DOHH2 (cell line): ENCODE measurements around the gene CFAP221.

ENCODE experiments used
- H3F3A ChIP-seq: fragments of 200-600 bp; sonication (generic), shearing (Covaris generic); 2 replicates; pipeline ENCODE4 v1.6.0; 2016; ENCODE audit warnings: antibody characterized with exemption, mild to moderate bottlenecking; ENCODE audit not compliant: control insufficient read depth, insufficient read depth
- H3K27ac ChIP-seq: fragments of 200-600 bp; sonication (generic); 2 replicates; pipeline ENCODE4 v1.5.1; 2014; ENCODE audit warnings: low read depth, mild to moderate bottlenecking, low read length, moderate library complexity
- H3K27me3 ChIP-seq: fragments of 200-600 bp; sonication (generic); 2 replicates; pipeline ENCODE4 v1.6.1; 2014; ENCODE audit warnings: mild to moderate bottlenecking, low read length, mixed read lengths; ENCODE audit not compliant: control insufficient read depth
- H3K36me3 ChIP-seq: fragments of 200-600 bp; sonication (generic); 2 replicates; pipeline ENCODE4 v1.6.1; 2014; ENCODE audit warnings: mild to moderate bottlenecking, low read length, moderate library complexity, mixed read lengths; ENCODE audit not compliant: control insufficient read depth
- H3K4me1 ChIP-seq: fragments of 200-600 bp; sonication (generic); 2 replicates; pipeline ENCODE4 v1.6.1; 2014; ENCODE audit warnings: mild to moderate bottlenecking, low read length, mixed read lengths; ENCODE audit not compliant: control insufficient read depth
- H3K4me2 ChIP-seq: fragments of 200-600 bp; sonication (generic); 2 replicates; pipeline ENCODE4 v1.6.0; 2014; ENCODE audit warnings: mild to moderate bottlenecking, low read length, moderate library complexity
- H3K4me3 ChIP-seq: fragments of 200-600 bp; sonication (generic); 2 replicates; pipeline ENCODE4 v1.5.1; 2014; ENCODE audit warnings: mild to moderate bottlenecking, low read length, mixed read lengths
- H3K79me2 ChIP-seq: fragments of 200-600 bp; sonication (generic); 2 replicates; pipeline ENCODE4 v1.6.1; 2014; ENCODE audit warnings: mild to moderate bottlenecking, low read length, mixed read lengths; ENCODE audit not compliant: control insufficient read depth
- H3K9me2 ChIP-seq: fragments of 200-600 bp; sonication (generic); replicated peaks from 2 replicates; pipeline ENCODE4 v1.6.1; 2014; ENCODE audit warnings: mild to moderate bottlenecking, low read length, mixed read lengths; ENCODE audit not compliant: control insufficient read depth
- H3K9me3 ChIP-seq: fragments of 200-600 bp; sonication (generic); 2 replicates; pipeline ENCODE4 v1.6.1; 2014; ENCODE audit warnings: antibody characterized with exemption, low read length, mixed read lengths; ENCODE audit not compliant: control insufficient read depth, insufficient read depth
- H4K20me1 ChIP-seq: fragments of 200-600 bp; sonication (generic); 2 replicates; pipeline ENCODE4 v1.6.0; 2014; ENCODE audit warnings: low read depth, mild to moderate bottlenecking, antibody characterized with exemption, low read length, moderate library complexity; ENCODE audit not compliant: control insufficient read depth, insufficient read depth
- EZH2phosphoT487 ChIP-seq: fragments of 200-600 bp; sonication (generic); IDR thresholded peaks from 2 replicates; pipeline ENCODE4 v1.6.1; 2017; ENCODE audit warnings: borderline replicate concordance, mild to moderate bottlenecking, antibody characterized with exemption, low read length, moderate library complexity, mixed read lengths
- TF ChIP-seq, protein P1 (sequence below): fragments of 200-600 bp; sonication (generic); IDR thresholded peaks from one replicate; pipeline ENCODE4 v1.5.1; 2014; ENCODE audit warnings: antibody characterized with exemption, mild to moderate bottlenecking, low read depth, low read length; ENCODE audit not compliant: poor library complexity, severe bottlenecking

CFAP221 gene

DNA sequence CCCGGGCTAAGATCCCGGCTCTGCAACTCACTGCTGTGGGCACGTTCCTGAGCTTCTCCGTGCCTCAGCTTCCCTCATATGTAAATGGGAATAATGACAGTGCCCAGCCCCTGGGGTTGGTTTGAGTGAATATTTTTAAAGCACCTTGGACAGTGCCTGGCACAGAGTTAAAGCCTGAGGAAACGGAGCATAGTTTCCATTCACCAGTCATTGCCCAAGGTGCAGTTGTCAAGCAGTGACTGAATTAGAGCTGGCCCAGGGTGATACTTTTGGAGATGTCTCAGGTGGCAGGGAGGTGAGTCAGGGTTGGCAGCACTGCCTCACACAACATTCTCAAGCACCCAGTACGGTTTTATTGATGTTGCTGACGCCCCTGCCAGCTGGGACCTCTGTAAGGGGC lies 146.9 kb downstream of the CFAP221 start:
- H3K27ac ChIP-seq = no peak overlapping the region
- no peaks in the 10 kb centered on the region for H3K27me3 ChIP-seq
- peaks cover 3% of the 10 kb centered on the region; the same call in 1 of the 2 replicates for H3K36me3 ChIP-seq
- no peaks in the 10 kb centered on the region for H4K20me1 ChIP-seq
- no peaks in the 10 kb centered on the region for H3K9me3 ChIP-seq
- H3K4me2 ChIP-seq = no peak overlapping the region
- no peaks in the 10 kb centered on the region for H3F3A ChIP-seq
- no peaks in the 10 kb centered on the region for H3K9me2 ChIP-seq
- no peaks in the 10 kb centered on the region for H3K79me2 ChIP-seq
- TF ChIP-seq, protein P1, sequence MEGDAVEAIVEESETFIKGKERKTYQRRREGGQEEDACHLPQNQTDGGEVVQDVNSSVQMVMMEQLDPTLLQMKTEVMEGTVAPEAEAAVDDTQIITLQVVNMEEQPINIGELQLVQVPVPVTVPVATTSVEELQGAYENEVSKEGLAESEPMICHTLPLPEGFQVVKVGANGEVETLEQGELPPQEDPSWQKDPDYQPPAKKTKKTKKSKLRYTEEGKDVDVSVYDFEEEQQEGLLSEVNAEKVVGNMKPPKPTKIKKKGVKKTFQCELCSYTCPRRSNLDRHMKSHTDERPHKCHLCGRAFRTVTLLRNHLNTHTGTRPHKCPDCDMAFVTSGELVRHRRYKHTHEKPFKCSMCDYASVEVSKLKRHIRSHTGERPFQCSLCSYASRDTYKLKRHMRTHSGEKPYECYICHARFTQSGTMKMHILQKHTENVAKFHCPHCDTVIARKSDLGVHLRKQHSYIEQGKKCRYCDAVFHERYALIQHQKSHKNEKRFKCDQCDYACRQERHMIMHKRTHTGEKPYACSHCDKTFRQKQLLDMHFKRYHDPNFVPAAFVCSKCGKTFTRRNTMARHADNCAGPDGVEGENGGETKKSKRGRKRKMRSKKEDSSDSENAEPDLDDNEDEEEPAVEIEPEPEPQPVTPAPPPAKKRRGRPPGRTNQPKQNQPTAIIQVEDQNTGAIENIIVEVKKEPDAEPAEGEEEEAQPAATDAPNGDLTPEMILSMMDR = no peak
- TF ChIP-seq EZH2phosphoT487 = no peak
- no peaks in the 10 kb centered on the region for H3K4me1 ChIP-seq
- H3K4me3 ChIP-seq = no peak overlapping the region

DNA sequence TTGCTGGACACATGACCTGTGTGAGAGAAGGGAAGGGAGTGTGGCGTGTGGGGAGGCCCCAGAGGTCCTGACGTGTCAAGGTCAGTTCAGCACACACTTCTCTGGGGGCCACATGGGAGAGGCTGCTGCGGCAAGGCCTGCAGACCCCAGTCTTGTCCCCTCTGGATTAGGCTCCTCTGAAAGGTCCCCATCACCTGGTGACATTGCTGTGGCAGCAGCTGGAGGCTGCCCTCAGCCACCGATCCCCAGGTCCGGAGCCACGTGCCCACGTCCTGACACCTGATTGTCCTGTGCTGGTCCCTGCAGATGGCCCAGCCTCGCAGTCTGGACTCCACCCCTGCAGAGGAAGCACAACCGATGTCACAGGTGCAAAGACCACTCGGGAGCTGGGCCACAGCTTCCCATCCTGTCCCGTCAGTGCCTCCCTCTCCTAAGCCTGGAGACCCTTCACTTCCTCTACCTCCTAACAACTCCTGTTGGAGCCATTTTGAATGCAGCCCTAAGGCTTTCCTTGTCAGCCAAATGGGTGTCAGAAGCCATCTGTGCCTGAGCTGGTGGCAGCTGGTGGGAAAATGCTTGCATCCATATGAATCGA lies 147.5 kb downstream of the CFAP221 start:
- Histone ChIP-seq H4K20me1 (no peaks in the 10 kb centered on the region), H3K9me3 (no peaks in the 10 kb centered on the region), H3F3A (no peaks in the 10 kb centered on the region), H3K9me2 (no peaks in the 10 kb centered on the region), H3K79me2 (no peaks in the 10 kb centered on the region), H3K4me1 (no peaks in the 10 kb centered on the region), H3K4me2 (no peak overlapping the region), H3K36me3 (peaks cover 3% of the 10 kb centered on the region; the same call in 1 of the 2 replicates), H3K27me3 (no peaks in the 10 kb centered on the region), H3K4me3 (no peak overlapping the region), H3K27ac (no peak overlapping the region)
- TF ChIP-seq, protein P1 = no peak
- TF ChIP-seq EZH2phosphoT487 = no peak

DNA sequence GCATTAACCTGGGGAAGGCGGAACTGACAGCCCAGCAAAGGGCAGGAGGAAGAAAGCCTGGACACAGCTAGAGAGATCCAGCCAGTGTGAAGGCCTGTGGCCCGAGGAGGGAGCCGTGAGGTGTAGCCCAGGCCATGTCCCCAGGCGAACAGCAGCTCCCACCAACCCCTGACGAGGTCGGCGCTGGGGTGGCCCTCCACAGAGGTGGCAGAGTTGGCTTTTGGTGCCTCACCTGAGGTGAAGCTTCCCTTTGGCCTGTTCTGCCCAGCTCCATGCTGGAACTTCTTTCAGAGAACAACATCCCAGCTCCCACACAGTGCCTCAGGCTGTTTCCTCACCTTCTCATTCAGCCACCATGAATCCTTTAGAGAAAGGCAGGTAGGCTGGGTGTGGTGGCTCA lies 148.1 kb downstream of the CFAP221 start:
- H4K20me1 ChIP-seq = no peaks in the 10 kb centered on the region
- no peaks in the 10 kb centered on the region for H3K79me2 ChIP-seq
- no peaks in the 10 kb centered on the region for H3K9me2 ChIP-seq
- H3K36me3 ChIP-seq = peaks cover 3% of the 10 kb centered on the region; the same call in 1 of the 2 replicates
- no peaks in the 10 kb centered on the region for H3K27me3 ChIP-seq
- no peaks in the 10 kb centered on the region for H3F3A ChIP-seq
- H3K9me3 ChIP-seq = no peaks in the 10 kb centered on the region
- TF ChIP-seq, protein P1 = no peak
- no peak for TF ChIP-seq EZH2phosphoT487
- no peak overlapping the region for H3K27ac ChIP-seq
- H3K4me3 ChIP-seq = no peak overlapping the region
- H3K4me1 ChIP-seq = peaks cover under 1% of the 10 kb centered on the region; the same call in 1 of the 2 replicates
- no peak overlapping the region for H3K4me2 ChIP-seq
